Measurements from ENCODE around the gene GINS2. TPM values are rescaled to one million over a fixed set of nuclear protein-coding genes. Genes with fewer than 3 reads are reported as not detected.

GINS2 gene
- total RNA-seq, 1 experiment from 2014 or later, result 52.7 TPM

DNA sequence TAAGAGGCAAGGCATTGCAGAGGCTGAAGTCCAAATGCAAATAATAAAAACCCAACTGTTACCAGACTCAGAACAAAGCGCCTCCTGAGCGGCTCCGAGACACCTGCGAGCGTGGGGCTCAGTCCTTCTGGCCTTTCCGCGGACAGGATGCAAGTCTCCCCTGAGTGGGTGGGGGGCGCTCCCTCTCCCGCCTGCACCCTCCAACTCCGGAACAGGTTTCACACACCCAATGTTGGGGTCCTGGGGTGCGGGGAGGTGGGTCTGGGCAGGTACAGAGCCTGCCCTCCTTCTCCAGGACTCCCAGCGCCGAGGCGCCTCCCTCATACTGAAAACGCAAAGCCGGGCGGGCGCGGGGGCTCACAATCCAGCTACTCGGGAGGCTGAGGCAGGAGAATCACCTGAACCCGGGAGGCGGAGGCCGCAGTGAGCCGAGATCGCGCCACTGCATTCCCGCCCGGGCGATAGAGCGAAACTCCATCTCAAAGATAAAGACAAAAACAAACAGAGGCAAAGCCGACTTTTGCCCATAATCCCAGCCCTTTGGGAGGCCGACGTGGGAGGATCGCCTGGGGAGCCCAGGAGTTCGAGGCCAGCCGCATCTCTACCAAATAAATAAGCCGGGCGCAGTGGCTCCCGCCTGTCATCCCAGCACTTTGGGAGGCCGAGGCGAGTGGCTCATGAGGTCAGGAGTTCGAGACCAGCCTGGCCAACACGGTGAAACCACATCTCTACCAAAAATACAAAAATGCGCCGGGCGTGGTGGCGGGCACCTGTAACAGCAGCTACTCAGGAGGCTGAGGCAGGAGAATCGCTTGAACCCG, 893 bp downstream of the GINS2 start:
- Histone ChIP-seq H3K18ac (ENCODE audit: insufficient read length, low read depth, low read length) (no peak overlapping the region), H3K14ac (ENCODE audit: insufficient read depth, low read length) (no peak overlapping the region), H3K4ac (ENCODE audit: low read depth, low read length) (no peak overlapping the region), H4K5ac (ENCODE audit: insufficient read length, low read depth, low read length) (no peak overlapping the region), H4K91ac (ENCODE audit: insufficient read length, low read depth, low read length) (no peak overlapping the region), H3T11ph (ENCODE audit: low read length) (no peak overlapping the region), H2BK12ac (ENCODE audit: insufficient read length, low read depth, low read length) (no peak overlapping the region), H2AK5ac (ENCODE audit: insufficient read length, low read length) (no peak overlapping the region), H3K27ac (ENCODE audit: insufficient read length, low read depth, low read length) (no peak overlapping the region), H3K27me3 (ENCODE audit: insufficient read depth, low read length) (no peaks in the 10 kb centered on the region), H3K23me2 (ENCODE audit: insufficient read length, low read depth, low read length, poor library complexity, severe bottlenecking) (no peaks in the 10 kb centered on the region), H4K20me1 (ENCODE audit: control insufficient read depth, insufficient read depth, insufficient read length) (no peaks in the 10 kb centered on the region), H2AFZ (ENCODE audit: low read length) (no peak overlapping the region), H3K79me1 (ENCODE audit: insufficient read depth, low read depth, low read length, poor library complexity, severe bottlenecking) (no peaks in the 10 kb centered on the region), H2BK120ac (ENCODE audit: low read depth, low read length, poor library complexity, severe bottlenecking) (no peak overlapping the region), H3K4me1 (ENCODE audit: insufficient read depth, low read length) (no peaks in the 10 kb centered on the region; the same call in 1 of the 2 replicates), H3K23ac (ENCODE audit: insufficient read length, low read depth, low read length) (no peak overlapping the region), H2BK5ac (ENCODE audit: insufficient read length, low read length) (no peak overlapping the region), H4K8ac (replicated peaks; ENCODE audit: insufficient read length, low read depth, low read length) (no peak overlapping the region), H3K56ac (ENCODE audit: insufficient read length, low read depth, low read length) (no peak overlapping the region), H3K9ac (ENCODE audit: extremely low read depth, insufficient read length, low read length) (peak overlapping the region; percentile 64), H2BK20ac (ENCODE audit: low read depth, low read length, poor library complexity, severe bottlenecking) (no peak overlapping the region), H3K9me3 (ENCODE audit: control insufficient read depth, low read depth, low read length) (no peaks in the 10 kb centered on the region), H3K79me2 (ENCODE audit: insufficient read depth, low read length) (peaks cover 3% of the 10 kb centered on the region; the same call in 1 of the 2 replicates), H2BK15ac (ENCODE audit: low read depth, low read length) (no peak overlapping the region), H3K4me2 (ENCODE audit: insufficient read depth, insufficient read length, low read length) (peak overlapping the region; percentile 36)
- TF ChIP-seq, protein P1, sequence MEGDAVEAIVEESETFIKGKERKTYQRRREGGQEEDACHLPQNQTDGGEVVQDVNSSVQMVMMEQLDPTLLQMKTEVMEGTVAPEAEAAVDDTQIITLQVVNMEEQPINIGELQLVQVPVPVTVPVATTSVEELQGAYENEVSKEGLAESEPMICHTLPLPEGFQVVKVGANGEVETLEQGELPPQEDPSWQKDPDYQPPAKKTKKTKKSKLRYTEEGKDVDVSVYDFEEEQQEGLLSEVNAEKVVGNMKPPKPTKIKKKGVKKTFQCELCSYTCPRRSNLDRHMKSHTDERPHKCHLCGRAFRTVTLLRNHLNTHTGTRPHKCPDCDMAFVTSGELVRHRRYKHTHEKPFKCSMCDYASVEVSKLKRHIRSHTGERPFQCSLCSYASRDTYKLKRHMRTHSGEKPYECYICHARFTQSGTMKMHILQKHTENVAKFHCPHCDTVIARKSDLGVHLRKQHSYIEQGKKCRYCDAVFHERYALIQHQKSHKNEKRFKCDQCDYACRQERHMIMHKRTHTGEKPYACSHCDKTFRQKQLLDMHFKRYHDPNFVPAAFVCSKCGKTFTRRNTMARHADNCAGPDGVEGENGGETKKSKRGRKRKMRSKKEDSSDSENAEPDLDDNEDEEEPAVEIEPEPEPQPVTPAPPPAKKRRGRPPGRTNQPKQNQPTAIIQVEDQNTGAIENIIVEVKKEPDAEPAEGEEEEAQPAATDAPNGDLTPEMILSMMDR (conservative IDR thresholded peaks at IDR 0.05), result 0 out of 3 replicates have a peak, but pooled peaks have one; percentile 13
- peak overlapping the region; percentile 78 to 89 for H3K4me3 Mint-ChIP-seq
- no peak overlapping the region; a peak in 1 of 7 replicates for H3K27ac Mint-ChIP-seq
- peaks cover 14 to 30% of the 10 kb centered on the region in 2 experiments for H3K4me1 Mint-ChIP-seq
- no CpG with 5 or more reads among the region's 49 CpGs for WGBS (ENCODE audit: extremely low coverage, insufficient read length, low lambda C conversion rate)
- H3K9me3 Mint-ChIP-seq, result no peaks in the 10 kb centered on the region
- H3K27me3 Mint-ChIP-seq (ENCODE audit: low read depth), result peaks cover 23% of the 10 kb centered on the region
- H3K36me3 Mint-ChIP-seq (ENCODE audit: insufficient read depth in 1 of 3, low read depth in 3 of 3), result peaks cover 3 to 36% (median 35%) of the 10 kb centered on the region in 3 experiments; a peak in 6 of 7 replicates
- DNase-seq, result no peak
